Naive thymus-derived CD4-positive, alpha-beta T cell (primary cell): Measurements from ENCODE around the gene RASIP1. TPM values are rescaled to one million over a fixed set of nuclear protein-coding genes. Genes with fewer than 3 reads are reported as not detected.

Source experiments
- ATAC-seq: fragments of 150-1000 bp; cut with Tn5 transposase; 2 replicates; pipeline ENCODE4 v1.10.0; 2021; ENCODE audit warnings: mild to moderate bottlenecking, moderate library complexity
- CTCF ChIA-PET: fragments of 350-600 bp; sonication (Branson Sonifier 250); formaldehyde crosslinking; loops from one replicate; lab custom pipeline; 2021; ENCODE audit warnings: antibody characterized with exemption; lab: Charles Lee
- POLR2A ChIA-PET: fragments of 350-600 bp; sonication (Branson Sonifier 250); formaldehyde crosslinking; loops from one replicate; lab custom pipeline; 2021; ENCODE audit warnings: antibody characterized with exemption, inconsistent platforms; lab: Charles Lee
- DNase-seq, 9 donors: peaks; one replicate each; pipeline versions ENCODE4 v3.0.0 to v3.0.0-alpha.2; 2020 to 2022; ENCODE audit warnings: mixed read lengths in 1 of 9
- H3K27ac ChIP-seq: one replicate; pipeline ENCODE4 v1.7.0; 2013; ENCODE audit warnings: mild to moderate bottlenecking, low read depth, low read length, moderate library complexity
- H3K27me3 ChIP-seq, 2 donors: one replicate each; pipeline ENCODE4 v1.7.0; 2013; ENCODE audit warnings: low read length in 2 of 2, mild to moderate bottlenecking in 2 of 2, moderate library complexity in 2 of 2; ENCODE audit not compliant: control insufficient read depth in 2 of 2, insufficient read depth in 2 of 2
- H3K36me3 ChIP-seq, 3 experiments: 1 replicate in 2 of 3; 2 replicates in 1 of 3; pipeline ENCODE4 v1.7.0; 2013; ENCODE audit warnings: low read length in 3 of 3, mild to moderate bottlenecking in 3 of 3, moderate library complexity in 1 of 3; ENCODE audit not compliant: insufficient read depth in 3 of 3, control insufficient read depth in 2 of 3
- H3K4me1 ChIP-seq, 2 donors: one replicate each; pipeline ENCODE4 v1.7.0; 2013; ENCODE audit warnings: low read length in 2 of 2, mild to moderate bottlenecking in 2 of 2, moderate library complexity in 1 of 2; ENCODE audit not compliant: control insufficient read depth in 2 of 2, insufficient read depth in 2 of 2
- H3K4me3 ChIP-seq: 2 replicates; pipeline ENCODE4 v1.7.0; 2013; ENCODE audit warnings: mild to moderate bottlenecking, low read length
- H3K9me3 ChIP-seq, 3 experiments: 1 replicate in 2 of 3; 2 replicates in 1 of 3; pipeline ENCODE4 v1.7.0; 2013; ENCODE audit warnings: low read length in 3 of 3; ENCODE audit not compliant: control insufficient read depth in 2 of 3
- H3K27ac Mint-ChIP-seq, 9 donors: one replicate each; pipeline ENCODE4 v1.8.0; 2020 to 2022; ENCODE audit warnings: mixed read lengths in 9 of 9, mild to moderate bottlenecking in 8 of 9, moderate library complexity in 5 of 9, inconsistent platforms in 2 of 9
- H3K27me3 Mint-ChIP-seq, 5 donors: one replicate each; pipeline ENCODE4 v1.8.0; 2021 to 2022; ENCODE audit warnings: mixed read lengths in 5 of 5, mild to moderate bottlenecking in 1 of 5
- H3K36me3 Mint-ChIP-seq, 5 donors: one replicate each; pipeline ENCODE4 v1.8.0; 2020 to 2022; ENCODE audit warnings: mixed read lengths in 5 of 5, mild to moderate bottlenecking in 3 of 5, inconsistent platforms in 1 of 5
- H3K4me1 Mint-ChIP-seq, 7 donors: one replicate each; pipeline ENCODE4 v1.8.0; 2020 to 2022; ENCODE audit warnings: mixed read lengths in 7 of 7, mild to moderate bottlenecking in 3 of 7, inconsistent platforms in 1 of 7
- H3K4me3 Mint-ChIP-seq, 10 donors: one replicate each; pipeline ENCODE4 v1.8.0; 2020 to 2022; ENCODE audit warnings: mild to moderate bottlenecking in 10 of 10, mixed read lengths in 10 of 10, moderate library complexity in 6 of 10, inconsistent platforms in 2 of 10
- H3K9me3 Mint-ChIP-seq, 11 donors: one replicate each; pipeline ENCODE4 v1.8.0; 2020 to 2022; ENCODE audit warnings: mixed read lengths in 11 of 11, mild to moderate bottlenecking in 4 of 11, inconsistent platforms in 1 of 11, moderate library complexity in 1 of 11
- intact Hi-C, 2 donors: fragments of 100-400 bp; cut with micrococcal nuclease; formaldehyde crosslinking; loops; one replicate each; pipeline ENCODE4 v1.15.1; 2023
- polyA plus RNA-seq, 2 donors: library from polyadenylated mRNA; unstranded; fragments of 300-500 nt; fragmentation: Illumina TruSeq; gene quantifications; one replicate each; pipeline ENCODE4 v1.2.3, GENCODE V29; 2021
- total RNA-seq, 6 experiments: library from RNA in 5 of 6; stranded (reverse) in 5 of 6; gene quantifications; 1 replicate in 5 of 6; 2 replicates in 1 of 6; pipeline ENCODE4 v1.2.3 and lab custom pipeline; 2021 to 2026

RASIP1 gene
- total and polyA plus RNA-seq, 7 experiments from 2014 or later: 0.12 to 0.65 (median 0.17) TPM; not detected in 3

- H3K9me3 Mint-ChIP-seq: peaks cover 0 to 3% (median 0%) of the 10 kb centered on the region in 11 donors
- Histone ChIP-seq H3K4me3 (no peak overlapping the region), H3K27ac (no peak overlapping the region), H3K4me1 (peaks cover 10 to 14% of the 10 kb centered on the region in 2 donors), H3K9me3 (no peaks in the 10 kb centered on the region), H3K36me3 (no peaks in the 10 kb centered on the region), H3K27me3 (no peaks in the 10 kb centered on the region)
- ChIA-PET CTCF (interaction anchor here (0.6 to 1.2 kb wide), 2 partner anchors 12 to 719 kb away, joined by 3 to 4 read pairs; no protein-coding TSS in a partner anchor), POLR2A (no interaction called here)
- ATAC-seq (no peak), DNase-seq (no peak)
- intact Hi-C loops: no loop called here
- H3K27ac Mint-ChIP-seq: no peak overlapping the region
- peak overlapping the region in 8 of 10 donors; percentile 32 to 96 (median 69) for H3K4me3 Mint-ChIP-seq
- H3K27me3 Mint-ChIP-seq: peaks cover 6 to 36% (median 34%) of the 10 kb centered on the region in 5 donors
- H3K36me3 Mint-ChIP-seq: no peaks in the 10 kb centered on the region
- peaks cover 6 to 36% (median 23%) of the 10 kb centered on the region in 7 donors for H3K4me1 Mint-ChIP-seq
These were observed 10.5 kb upstream of the RASIP1 start for GRCh38 chr19:48750771-48751504.

DNA sequence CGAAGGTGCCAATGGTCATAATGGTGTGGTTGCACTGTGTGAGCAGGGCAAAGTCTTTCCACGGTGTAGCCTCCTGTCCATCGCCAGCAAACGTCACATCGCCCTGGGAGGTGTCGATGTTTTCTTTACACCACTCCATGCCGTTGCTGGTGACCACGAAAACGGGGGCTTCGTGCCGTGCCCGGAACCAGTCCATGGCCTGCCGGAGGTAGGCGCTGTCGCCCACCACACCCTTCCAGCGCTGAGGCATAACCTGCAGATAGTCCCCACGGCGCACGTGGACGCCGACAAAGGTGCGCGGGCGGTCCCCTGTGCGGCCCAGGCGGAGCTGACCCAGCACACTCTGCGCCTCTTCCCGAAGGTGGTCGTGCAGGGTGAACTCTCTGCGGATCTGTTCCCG, 9.9 kb upstream of the RASIP1 start:
- peaks cover 0 to 3% (median 0%) of the 10 kb centered on the region in 11 donors for H3K9me3 Mint-ChIP-seq

DNA sequence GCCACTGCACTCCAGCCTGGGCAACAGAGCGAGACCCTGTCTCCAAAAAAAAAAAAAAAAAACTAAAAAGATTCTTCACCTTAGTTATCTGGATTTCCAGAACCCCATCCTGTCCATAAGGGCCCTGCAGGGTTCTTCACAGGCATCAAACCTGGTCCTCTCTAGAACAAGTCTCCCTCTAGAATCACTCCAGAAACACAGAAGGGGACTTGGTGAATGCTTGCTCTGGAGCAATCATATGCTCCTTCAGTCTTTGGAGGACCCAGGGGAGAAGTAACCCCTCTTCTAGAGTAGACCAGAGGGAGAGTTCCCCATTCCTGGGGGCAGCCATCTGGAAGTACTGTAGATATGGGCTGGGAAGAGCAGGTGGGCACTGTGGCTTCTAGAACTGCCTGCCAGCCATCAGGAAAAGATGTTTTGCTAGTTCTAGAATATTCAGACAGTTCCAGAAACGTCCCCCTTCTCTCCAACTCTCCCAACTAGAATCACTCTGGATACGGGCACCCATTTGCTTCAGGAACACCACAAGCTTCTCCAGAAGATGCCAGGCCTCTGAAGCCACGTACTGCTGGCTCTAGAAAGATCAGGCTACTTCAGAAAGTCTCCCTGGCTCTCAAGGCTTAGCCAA, 9.3 kb upstream of the RASIP1 start:
- Histone ChIP-seq H3K9me3 (no peaks in the 10 kb centered on the region), H3K4me1 (peaks cover 10 to 14% of the 10 kb centered on the region in 2 donors), H3K4me3 (no peak overlapping the region), H3K36me3 (no peaks in the 10 kb centered on the region), H3K27me3 (peaks cover 0 to 2% of the 10 kb centered on the region in 2 donors), H3K27ac (no peak overlapping the region)
- Mint-ChIP-seq H3K4me1 (peaks cover 10 to 45% (median 24%) of the 10 kb centered on the region in 7 donors), H3K27ac (no peak overlapping the region), H3K9me3 (peaks cover 0 to 3% (median 0%) of the 10 kb centered on the region in 11 donors), H3K27me3 (peaks cover 7 to 35% (median 33%) of the 10 kb centered on the region in 5 donors), H3K4me3 (no peak overlapping the region), H3K36me3 (no peaks in the 10 kb centered on the region)
- intact Hi-C loops: no loop called here
- ChIA-PET POLR2A (no interaction called here), CTCF (no interaction called here)
- ATAC-seq (no peak), DNase-seq (no peak)

More for the DNA sequence above, 9.9 kb upstream of the RASIP1 start:
- DNase-seq (no peak), ATAC-seq (no peak)
- H3K9me3 ChIP-seq: no peaks in the 10 kb centered on the region
- Mint-ChIP-seq H3K27me3 (peaks cover 7 to 38% (median 36%) of the 10 kb centered on the region in 5 donors), H3K36me3 (no peaks in the 10 kb centered on the region), H3K27ac (no peak overlapping the region), H3K4me1 (peaks cover 9 to 41% (median 24%) of the 10 kb centered on the region in 7 donors), H3K4me3 (no peak overlapping the region)
- POLR2A ChIA-PET: no interaction called here
- intact Hi-C loops: no loop called here
- no peak overlapping the region for H3K27ac ChIP-seq
- no peak overlapping the region for H3K4me3 ChIP-seq
- H3K36me3 ChIP-seq: no peaks in the 10 kb centered on the region
- peaks cover 10 to 14% of the 10 kb centered on the region in 2 donors for H3K4me1 ChIP-seq
- CTCF ChIA-PET: interaction anchor here (0.6 kb wide), 1 partner anchor 720 kb away, joined by 3 read pairs; no protein-coding TSS in a partner anchor
- H3K27me3 ChIP-seq: peaks cover 0 to 2% of the 10 kb centered on the region in 2 donors

GRCh38 chr19:48746738-48747575, 6.5 kb upstream of the RASIP1 start, which contains the start of gene IZUMO1:
TSS of gene IZUMO1 (minus strand) at chr19:48746909. CDS start at chr19:48745859, 1,050 bp downstream.
- intact Hi-C loops: no loop called here
- Histone ChIP-seq H3K4me1 (peaks cover under 1 to 5% of the 10 kb centered on the region in 2 donors), H3K9me3 (no peaks in the 10 kb centered on the region), H3K27ac (no peak within 1 kb of the TSS), H3K27me3 (peaks cover 0 to 2% of the 10 kb centered on the region in 2 donors), H3K4me3 (no peak within 1 kb of the TSS), H3K36me3 (no peaks in the 10 kb centered on the region)
- peak in 8 of 9 donors; percentile 31 to 65 (median 49) for DNase-seq
- peaks cover 0 to 3% (median 0%) of the 10 kb centered on the region in 11 donors for H3K9me3 Mint-ChIP-seq
- H3K36me3 Mint-ChIP-seq: no peaks in the 10 kb centered on the region
- ATAC-seq: peak; percentile 85
- H3K4me3 Mint-ChIP-seq: peak within 1 kb of the TSS in 4 of 10 donors; percentile 16 to 55 (median 41)
- CTCF ChIA-PET: interaction anchor here (0.5 to 0.7 kb wide), 4 partner anchors 31 to 394 kb away, joined by 3 to 5 read pairs (median 3); no protein-coding TSS in a partner anchor
- peak within 1 kb of the TSS in 3 of 9 donors; percentile 51 to 61 (median 53) for H3K27ac Mint-ChIP-seq
- H3K4me1 Mint-ChIP-seq: peaks cover 5 to 33% (median 11%) of the 10 kb centered on the region in 7 donors
- POLR2A ChIA-PET: interaction anchor here (0.9 to 1.4 kb wide), 2 partner anchors 22 to 72 kb away, joined by 3 to 4 read pairs; no protein-coding TSS in a partner anchor
- peaks cover 6 to 19% (median 12%) of the 10 kb centered on the region in 5 donors for H3K27me3 Mint-ChIP-seq

GRCh38 chr19:48746110-48746509, 5.7 kb upstream of the RASIP1 start:
- peaks cover 5 to 7% of the 10 kb centered on the region in 2 donors for H3K4me1 ChIP-seq
- DNase-seq (no peak), ATAC-seq (no peak)
- H3K27me3 Mint-ChIP-seq: peaks cover 6 to 15% (median 8%) of the 10 kb centered on the region in 5 donors
- H3K27ac ChIP-seq: no peak overlapping the region
- ChIA-PET POLR2A (no interaction called here), CTCF (interaction anchor here (0.5 kb wide), 1 partner anchor 395 kb away, joined by 3 read pairs; no protein-coding TSS in a partner anchor)
- H3K9me3 ChIP-seq: no peaks in the 10 kb centered on the region
- H3K36me3 ChIP-seq: no peaks in the 10 kb centered on the region
- H3K4me1 Mint-ChIP-seq: peaks cover 9 to 32% (median 12%) of the 10 kb centered on the region in 7 donors
- intact Hi-C loops: no loop called here
- peaks cover 0 to 2% of the 10 kb centered on the region in 2 donors for H3K27me3 ChIP-seq
- H3K9me3 Mint-ChIP-seq: peaks cover 0 to 3% (median 0%) of the 10 kb centered on the region in 11 donors
- no peaks in the 10 kb centered on the region for H3K36me3 Mint-ChIP-seq
- H3K4me3 Mint-ChIP-seq: peak overlapping the region in 2 of 10 donors; percentile 2 to 27
- H3K4me3 ChIP-seq: no peak overlapping the region
- peak overlapping the region in 2 of 9 donors; percentile 53 to 61 for H3K27ac Mint-ChIP-seq
